ENCODE data around the gene GABBR1.
A peak's percentile ranks its signal among the peaks of the same experiment; 100 is the strongest.
"Not testable (repeated sequence)": the region's sequence is repeated elsewhere in the genome, so short reads cannot be mapped to it uniquely, and the experiment has no call there.

GABBR1 gene

GRCh38 chr6:29632789-29633533 is at the start of gene GABBR1:
Gene GABBR1, minus strand, starts transcription at chr6:29633183. Its CDS starts 798 bp downstream, at chr6:29632385.
- peak; percentile 83 for DNase-seq

- DNase-seq: no peak
Observed at GRCh38 chr6:29681811-29682210, 48.8 kb upstream of the GABBR1 start.

- DNase-seq: no peak
Observed at GRCh38 chr6:29680904-29681303, 47.9 kb upstream of the GABBR1 start, which contains the start of gene ZFP57. Gene ZFP57, minus strand, starts transcription at chr6:29681152. Its CDS starts 4,149 bp downstream, at chr6:29677003.

GRCh38 chr6:29680416-29680815 is 47.4 kb upstream of the GABBR1 start:
- DNase-seq: no peak

- DNase-seq: no peak
Observed at GRCh38 chr6:29679962-29680361, 47.0 kb upstream of the GABBR1 start.

- no peak for DNase-seq
Observed at GRCh38 chr6:29678114-29678513, 45.1 kb upstream of the GABBR1 start.

GRCh38 chr6:29676981-29677601 is 44.1 kb upstream of the GABBR1 start:
- no peak for DNase-seq

- DNase-seq: no peak
Observed at GRCh38 chr6:29675561-29675960, 42.6 kb upstream of the GABBR1 start.

GRCh38 chr6:29674008-29674407 is 41.0 kb upstream of the GABBR1 start:
- DNase-seq: no peak

GRCh38 chr6:29673161-29673560 is 40.2 kb upstream of the GABBR1 start:
- no peak for DNase-seq

- DNase-seq: not testable (repeated sequence)
Observed at GRCh38 chr6:29672116-29672515, 39.1 kb upstream of the GABBR1 start.

GRCh38 chr6:29671026-29671425 is 38.0 kb upstream of the GABBR1 start:
- DNase-seq: no peak

GRCh38 chr6:29667158-29667557 is 34.2 kb upstream of the GABBR1 start:
- DNase-seq: no peak

- DNase-seq: no peak
Observed at GRCh38 chr6:29666826-29667130, 33.8 kb upstream of the GABBR1 start.

GRCh38 chr6:29665942-29666825 is 33.2 kb upstream of the GABBR1 start:
- DNase-seq: no peak

GRCh38 chr6:29663300-29664042 is 30.5 kb upstream of the GABBR1 start:
- DNase-seq: no peak

- DNase-seq: not testable (repeated sequence)
Observed at GRCh38 chr6:29661502-29662141, 28.6 kb upstream of the GABBR1 start.

- no peak for DNase-seq
Observed at GRCh38 chr6:29661071-29661470, 28.1 kb upstream of the GABBR1 start.

GRCh38 chr6:29656798-29657197 is 23.8 kb upstream of the GABBR1 start, which contains the start of gene MOG:
Gene MOG, plus strand, starts transcription at chr6:29657092. Its CDS starts 118 bp downstream, at chr6:29657210.
- DNase-seq: no peak

GRCh38 chr6:29656157-29656556 is 23.2 kb upstream of the GABBR1 start:
- DNase-seq: no peak

GRCh38 chr6:29655658-29656057 is 22.7 kb upstream of the GABBR1 start:
- DNase-seq: no peak

- peak; percentile 92 for DNase-seq
Observed at GRCh38 chr6:29653452-29654038, 20.6 kb upstream of the GABBR1 start.
